Neural progenitor cell (in vitro differentiated cells): ENCODE results near the gene NUP85. TPM values are rescaled to one million over a fixed set of nuclear protein-coding genes. Genes with fewer than 3 reads are reported as not detected.

Source experiments
- DNase-seq: peaks from one replicate; pipeline ENCODE4 v3.0.0-alpha.2; 2016; ENCODE audit warnings: low spot score
- H2AFZ ChIP-seq: fragments of 200-600 bp; sonication (generic); replicated peaks from 2 replicates; pipeline ENCODE4 v1.6.1; 2016; ENCODE audit warnings: antibody characterized with exemption
- H3F3A ChIP-seq: fragments of 200-600 bp; sonication (generic); 2 replicates; pipeline ENCODE4 v1.6.1; 2016; ENCODE audit warnings: antibody characterized with exemption, low read depth
- H3K27ac ChIP-seq: fragments of 200-600 bp; sonication (generic); 2 replicates; pipeline ENCODE4 v1.5.1; 2016; ENCODE audit warnings: mild to moderate bottlenecking
- H3K27me3 ChIP-seq: fragments of 200-600 bp; sonication (generic); 2 replicates; pipeline ENCODE4 v1.6.1; 2016; ENCODE audit warnings: mild to moderate bottlenecking, moderate library complexity
- H3K36me3 ChIP-seq: fragments of 200-600 bp; sonication (generic); 2 replicates; pipeline ENCODE4 v1.5.1; 2016
- H3K4me1 ChIP-seq: fragments of 200-600 bp; sonication (generic); 2 replicates; pipeline ENCODE4 v1.6.1; 2016; ENCODE audit warnings: mixed run types
- H3K4me2 ChIP-seq: fragments of 200-600 bp; sonication (generic); 2 replicates; pipeline ENCODE4 v1.6.1; 2016
- H3K4me3 ChIP-seq: fragments of 200-600 bp; sonication (generic); 2 replicates; pipeline ENCODE4 v1.5.1; 2016
- H3K79me2 ChIP-seq: fragments of 200-600 bp; sonication (generic); 2 replicates; pipeline ENCODE4 v1.6.1; 2016; ENCODE audit warnings: low read depth
- H3K9ac ChIP-seq: fragments of 200-600 bp; sonication (generic); 2 replicates; pipeline ENCODE4 v1.6.1; 2016
- H3K9me3 ChIP-seq: fragments of 200-600 bp; sonication (generic); 2 replicates; pipeline ENCODE4 v1.5.1; 2016; ENCODE audit warnings: low read depth
- H4K20me1 ChIP-seq: fragments of 200-600 bp; sonication (generic); 2 replicates; pipeline ENCODE4 v1.6.1; 2016; ENCODE audit warnings: low read depth
- H3K27ac Mint-ChIP-seq: 3 replicates; pipeline ENCODE4 v1.8.0; 2021; ENCODE audit warnings: mixed read lengths
- H3K27me3 Mint-ChIP-seq: 2 replicates; pipeline ENCODE4 v1.8.0; 2022; ENCODE audit warnings: low read depth, mild to moderate bottlenecking, inconsistent platforms, moderate library complexity, mixed read lengths; ENCODE audit not compliant: insufficient read depth
- H3K36me3 Mint-ChIP-seq: 3 replicates; pipeline ENCODE4 v1.8.0; 2021; ENCODE audit warnings: mixed read lengths
- H3K4me1 Mint-ChIP-seq: 3 replicates; pipeline ENCODE4 v1.8.0; 2021; ENCODE audit warnings: mixed read lengths
- H3K4me3 Mint-ChIP-seq: 3 replicates; pipeline ENCODE4 v1.8.0; 2021; ENCODE audit warnings: mild to moderate bottlenecking, moderate library complexity, mixed read lengths
- H3K9me3 Mint-ChIP-seq: 3 replicates; pipeline ENCODE4 v1.8.0; 2020; ENCODE audit warnings: mixed read lengths
- CTCF ChIP-seq: fragments of 200-600 bp; sonication (generic); IDR thresholded peaks from 2 replicates; pipeline ENCODE4 v1.5.1; 2017; ENCODE audit warnings: antibody characterized with exemption, mild to moderate bottlenecking
- EZH2 ChIP-seq: fragments of 200-600 bp; sonication (generic); IDR thresholded peaks from 2 replicates; pipeline ENCODE4 v1.6.1; 2017; ENCODE audit warnings: antibody characterized with exemption, mild to moderate bottlenecking, moderate library complexity
- EZH2phosphoT487 ChIP-seq: fragments of 200-600 bp; sonication (generic); IDR thresholded peaks from 2 replicates; pipeline ENCODE4 v1.6.1; 2017; ENCODE audit warnings: antibody characterized with exemption
- total RNA-seq: library from RNA; depleted of rRNA; stranded (reverse); fragments of >200 nt; gene quantifications from 2 replicates; pipeline ENCODE4 v1.2.3, GENCODE V29; 2015; ENCODE audit warnings: low replicate concordance

Gene NUP85
- total RNA-seq, 1 donor from 2014 or later = 88.6 TPM

GRCh38 chr17:75209061-75209460 is 3.6 kb downstream of the NUP85 start:
- no peak overlapping the region for H3K4me3 ChIP-seq
- H3K27ac Mint-ChIP-seq = no peak overlapping the region
- H3K4me3 Mint-ChIP-seq = no peak overlapping the region
- peaks cover 16% of the 10 kb centered on the region for H3K36me3 Mint-ChIP-seq
- H3K27me3 ChIP-seq = no peaks in the 10 kb centered on the region
- TF ChIP-seq EZH2phosphoT487 = no peak
- TF ChIP-seq CTCF = no peak
- no peak for TF ChIP-seq EZH2
- H3K27me3 Mint-ChIP-seq = peaks cover 9% of the 10 kb centered on the region
- H3K27ac ChIP-seq = no peak overlapping the region
- peaks cover 10% of the 10 kb centered on the region for H3K4me1 Mint-ChIP-seq
- H3K79me2 ChIP-seq = peaks cover 57% of the 10 kb centered on the region
- H3K4me2 ChIP-seq = no peak overlapping the region
- peaks cover 19% of the 10 kb centered on the region for H3F3A ChIP-seq
- no peak overlapping the region for H2AFZ ChIP-seq
- peaks cover 4% of the 10 kb centered on the region for H3K4me1 ChIP-seq
- H3K9me3 ChIP-seq = no peaks in the 10 kb centered on the region
- no peak for DNase-seq
- no peak overlapping the region for H3K9ac ChIP-seq
- H3K9me3 Mint-ChIP-seq = no peaks in the 10 kb centered on the region
- H3K36me3 ChIP-seq = peaks cover 19% of the 10 kb centered on the region
- H4K20me1 ChIP-seq = peaks cover 8% of the 10 kb centered on the region

GRCh38 chr17:75218131-75218530 is 12.7 kb downstream of the NUP85 start:
- H3K4me3 Mint-ChIP-seq = peak overlapping the region; percentile 18
- Histone ChIP-seq H3K4me3 (no peak overlapping the region), H3K9me3 (no peaks in the 10 kb centered on the region), H3K36me3 (peaks cover 7% of the 10 kb centered on the region), H3K4me2 (no peak overlapping the region), H3K27me3 (no peaks in the 10 kb centered on the region), H3K9ac (peak overlapping the region; percentile 22), H3K79me2 (no peaks in the 10 kb centered on the region), H3F3A (no peaks in the 10 kb centered on the region), H4K20me1 (peaks cover 8% of the 10 kb centered on the region), H3K4me1 (no peaks in the 10 kb centered on the region), H2AFZ (no peak overlapping the region), H3K27ac (no peak overlapping the region)
- TF ChIP-seq EZH2phosphoT487 = no peak
- no peak for TF ChIP-seq EZH2
- no peak for TF ChIP-seq CTCF
- DNase-seq = no peak
- H3K9me3 Mint-ChIP-seq = no peaks in the 10 kb centered on the region
- H3K36me3 Mint-ChIP-seq = peaks cover 31% of the 10 kb centered on the region
- H3K27ac Mint-ChIP-seq = peak overlapping the region; percentile 50
- peaks cover 2% of the 10 kb centered on the region for H3K27me3 Mint-ChIP-seq
- H3K4me1 Mint-ChIP-seq = peaks cover 11% of the 10 kb centered on the region

- no peak overlapping the region for H3K9ac ChIP-seq
- no peaks in the 10 kb centered on the region for H3K9me3 ChIP-seq
- TF ChIP-seq EZH2phosphoT487 = no peak
- TF ChIP-seq CTCF = no peak
- no peak for TF ChIP-seq EZH2
- Mint-ChIP-seq H3K27me3 (no peaks in the 10 kb centered on the region), H3K27ac (no peak overlapping the region), H3K4me1 (peaks cover 11% of the 10 kb centered on the region), H3K36me3 (peaks cover 34% of the 10 kb centered on the region), H3K4me3 (no peak overlapping the region), H3K9me3 (no peaks in the 10 kb centered on the region)
- H4K20me1 ChIP-seq = peaks cover 8% of the 10 kb centered on the region
- no peak overlapping the region for H3K4me2 ChIP-seq
- DNase-seq = no peak
- H3K27me3 ChIP-seq = no peaks in the 10 kb centered on the region
- no peak overlapping the region for H3K27ac ChIP-seq
- H3K36me3 ChIP-seq = no peaks in the 10 kb centered on the region
- no peaks in the 10 kb centered on the region for H3K79me2 ChIP-seq
- H3K4me1 ChIP-seq = no peaks in the 10 kb centered on the region
- no peak overlapping the region for H2AFZ ChIP-seq
- no peaks in the 10 kb centered on the region for H3F3A ChIP-seq
- H3K4me3 ChIP-seq = no peak overlapping the region
Measured at GRCh38 chr17:75219815-75220214, 14.3 kb downstream of the NUP85 start.
